Iris pigment epithelial cell (primary cell): ENCODE measurements around the gene JAM3.
"Not testable (repeated sequence)": the region's sequence is repeated elsewhere in the genome, so short reads cannot be mapped to it uniquely, and the experiment has no call there.

Source experiments
- DNase-seq: peaks from one replicate; pipeline ENCODE4 v3.0.0-alpha.2; 2011; ENCODE audit warnings: low read depth

JAM3 gene

DNA sequence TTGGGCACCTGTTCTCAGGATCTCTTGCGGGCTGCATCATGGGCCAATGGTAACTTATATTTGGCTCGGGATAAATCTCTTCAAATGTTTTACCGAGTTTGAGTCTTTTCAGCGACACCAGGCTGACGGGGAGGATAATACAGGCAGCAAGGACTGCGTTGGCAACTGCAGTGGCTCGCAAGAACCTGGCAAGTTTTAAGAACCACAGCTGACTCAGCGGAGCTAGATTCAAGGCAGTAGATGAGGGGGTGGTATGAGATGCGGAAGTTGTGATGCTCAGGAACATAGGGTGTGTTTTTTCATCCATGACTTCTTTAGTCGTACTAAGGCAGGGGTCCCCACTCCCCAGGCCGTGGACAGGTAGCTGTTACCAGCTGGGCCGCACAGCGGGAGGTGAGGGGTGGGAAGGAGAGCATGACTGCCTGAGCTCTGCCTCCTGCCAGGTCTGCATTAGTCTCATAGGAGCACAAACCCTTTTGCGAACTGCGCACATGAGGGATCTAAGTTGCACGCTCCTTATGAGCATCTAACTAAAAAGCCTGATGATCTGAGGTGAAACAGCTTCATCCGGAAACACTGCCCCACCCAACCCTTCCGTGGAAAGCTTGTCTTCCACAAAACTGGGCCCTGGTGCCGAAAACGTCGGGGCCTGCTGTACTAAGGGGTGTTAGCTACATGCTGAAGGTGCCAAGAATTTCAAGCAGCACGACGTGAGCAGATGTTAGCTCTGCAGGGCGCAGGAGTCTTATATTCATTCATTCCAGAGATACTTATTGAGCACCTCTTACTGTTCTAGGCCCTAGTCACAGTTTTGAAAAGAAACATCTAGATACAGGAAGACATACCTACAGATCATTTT lies 6.4 kb upstream of the JAM3 start:
- no peak for DNase-seq

DNA sequence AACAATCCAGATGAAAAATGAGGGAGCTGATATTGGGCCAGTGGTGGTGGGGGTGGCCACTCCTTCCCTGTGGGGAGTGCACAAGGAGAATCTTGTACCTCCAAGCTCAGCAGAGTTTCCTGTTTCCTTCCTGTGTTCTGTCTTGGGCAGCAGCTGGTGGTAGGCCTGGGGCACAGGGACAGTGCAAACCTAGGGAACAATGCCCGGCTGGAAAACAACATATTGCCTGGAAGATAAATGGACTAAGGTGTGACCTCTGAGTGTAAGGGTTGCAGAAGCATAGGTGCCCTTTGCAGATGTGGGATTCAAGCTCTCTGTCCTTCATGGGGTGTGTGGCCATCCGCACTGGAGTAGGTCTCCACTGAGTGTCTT lies 5.8 kb upstream of the JAM3 start:
- DNase-seq = no peak

- no peak for DNase-seq
Observed at GRCh38 chr11:134063991-134064747, 4.7 kb upstream of the JAM3 start.

DNA sequence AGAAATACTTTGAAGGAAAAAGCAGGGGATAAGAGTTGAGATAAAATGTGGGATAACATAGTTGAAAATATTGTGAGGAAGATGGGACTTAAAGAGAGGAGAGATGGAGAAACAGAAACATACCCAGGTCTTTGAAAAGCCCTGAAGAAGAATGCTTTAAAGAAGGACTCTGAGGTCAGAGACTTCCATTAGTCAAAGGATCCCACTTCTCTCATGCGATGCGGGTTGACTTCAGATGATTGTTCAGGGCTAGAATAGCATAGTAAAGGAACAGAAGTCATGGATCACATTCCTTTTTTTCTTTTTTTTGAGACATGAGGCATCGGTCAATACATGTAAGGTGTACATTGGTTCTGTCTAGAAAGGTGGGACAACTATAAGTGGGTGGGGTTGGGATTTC lies 3.5 kb upstream of the JAM3 start:
- DNase-seq = no peak

- DNase-seq = no peak
Observed at GRCh38 chr11:134066943-134067885, 1.7 kb upstream of the JAM3 start.

DNA sequence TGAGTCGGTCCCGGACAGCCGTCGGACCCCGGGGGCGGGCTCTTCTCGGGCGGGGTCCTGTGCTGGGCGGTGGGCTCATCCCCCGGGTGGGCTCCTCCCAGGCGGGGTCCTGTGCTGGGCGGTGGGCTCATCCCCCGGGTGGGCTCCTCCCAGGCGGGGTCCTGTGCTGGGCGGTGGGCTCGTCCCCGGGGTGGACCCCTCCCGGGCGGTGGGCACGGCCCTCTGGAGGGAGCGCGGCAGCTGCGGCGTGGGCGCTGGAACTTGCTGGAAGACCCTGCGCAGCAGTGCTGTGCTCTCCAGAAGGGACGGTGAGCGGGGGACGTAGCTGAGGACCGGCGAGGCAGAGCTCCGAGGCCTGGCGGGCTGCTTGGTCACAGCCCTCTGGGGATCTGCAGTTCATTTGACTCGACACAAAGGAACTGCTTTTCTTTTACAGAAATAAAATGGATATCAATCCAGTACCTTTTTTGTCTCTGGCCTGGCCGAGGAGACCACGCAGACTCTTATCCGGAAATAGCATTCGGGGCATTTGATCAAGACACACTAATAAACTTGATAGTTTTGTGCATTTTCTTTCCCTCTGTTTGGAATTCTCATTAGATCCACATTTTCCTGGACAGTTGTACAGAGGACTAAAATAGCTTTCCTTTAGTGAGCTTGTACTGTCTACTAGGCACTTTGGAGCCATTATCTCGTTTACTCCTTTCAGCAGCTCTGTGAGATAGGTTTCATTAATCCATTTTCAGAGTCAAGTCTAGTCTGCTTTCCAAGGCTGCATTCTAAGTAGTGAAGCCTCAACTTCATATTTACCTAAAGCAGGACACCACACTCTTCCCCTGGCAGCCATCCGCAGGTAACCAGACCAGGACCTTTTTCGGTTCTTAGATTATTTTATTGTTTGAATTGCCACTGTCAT lies 812 bp downstream of the JAM3 start:
- DNase-seq = peak; percentile 32

DNA sequence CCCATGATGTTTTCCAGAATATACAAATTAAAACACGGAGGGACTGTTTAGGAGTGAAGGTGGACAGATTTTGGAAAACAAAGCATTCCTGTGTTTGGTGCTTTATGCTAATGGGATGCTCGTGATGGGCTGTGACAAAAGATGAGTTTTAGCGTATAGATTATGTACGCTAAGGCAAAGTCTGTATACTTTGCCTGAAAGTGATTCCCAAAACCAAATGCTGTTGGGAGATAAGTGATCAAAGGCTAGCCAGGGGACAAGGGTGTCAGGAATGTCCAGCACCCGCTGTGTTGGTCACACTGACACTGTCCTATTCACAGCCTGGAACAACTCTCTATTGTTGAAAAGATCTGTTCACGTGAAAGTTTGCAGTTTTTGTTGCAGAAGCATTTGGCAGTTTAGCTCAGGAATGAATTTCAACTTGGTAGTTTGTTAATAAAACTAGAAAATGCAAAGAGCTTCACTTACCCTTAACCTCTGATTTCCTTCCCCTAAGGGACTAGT lies 1.5 kb downstream of the JAM3 start:
- no peak for DNase-seq

- no peak for DNase-seq
Observed at GRCh38 chr11:134071306-134071705, 2.4 kb downstream of the JAM3 start.

GRCh38 chr11:134071766-134072402 lies 3.0 kb downstream of the JAM3 start:
- DNase-seq = no peak

DNA sequence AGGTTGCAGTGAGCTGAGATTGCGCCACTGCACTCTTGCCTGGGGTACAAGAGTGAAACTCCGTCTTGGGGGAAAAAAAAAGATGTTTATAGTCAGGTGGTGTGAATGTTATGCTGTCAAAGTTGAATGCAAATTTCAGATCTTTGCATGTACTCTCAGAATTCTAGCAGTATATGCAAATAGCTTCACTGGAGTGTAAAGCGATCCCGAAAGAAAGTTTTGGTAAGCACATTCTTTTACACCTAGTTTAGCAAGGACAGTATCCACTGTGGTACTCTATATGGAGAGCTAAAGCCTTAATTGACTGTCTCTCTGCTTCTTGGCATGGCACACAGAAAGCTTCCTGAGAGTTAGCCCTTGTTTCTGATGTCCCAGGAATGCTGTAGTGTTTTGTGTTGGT lies 4.0 kb downstream of the JAM3 start:
- DNase-seq = no peak

DNA sequence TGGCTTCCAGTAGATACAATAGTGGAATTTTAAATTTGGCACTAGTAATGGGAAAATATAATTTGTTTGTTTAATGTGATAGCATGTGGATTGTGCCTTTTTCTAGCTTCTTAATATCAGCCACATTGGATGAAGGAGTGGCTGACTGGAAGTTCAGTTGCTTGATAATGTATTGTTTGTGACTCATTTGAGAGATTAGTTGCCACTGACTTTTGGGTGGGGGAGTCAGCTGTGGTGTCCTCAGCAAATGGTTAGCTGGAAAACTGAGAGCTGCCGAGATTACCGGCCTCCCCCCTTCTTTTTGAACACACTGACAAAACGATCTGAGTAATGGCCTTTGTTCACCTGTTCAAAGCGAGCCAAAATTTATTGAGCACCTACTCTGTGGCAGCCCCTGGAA lies 5.5 kb downstream of the JAM3 start:
- peak; percentile 44 for DNase-seq

DNA sequence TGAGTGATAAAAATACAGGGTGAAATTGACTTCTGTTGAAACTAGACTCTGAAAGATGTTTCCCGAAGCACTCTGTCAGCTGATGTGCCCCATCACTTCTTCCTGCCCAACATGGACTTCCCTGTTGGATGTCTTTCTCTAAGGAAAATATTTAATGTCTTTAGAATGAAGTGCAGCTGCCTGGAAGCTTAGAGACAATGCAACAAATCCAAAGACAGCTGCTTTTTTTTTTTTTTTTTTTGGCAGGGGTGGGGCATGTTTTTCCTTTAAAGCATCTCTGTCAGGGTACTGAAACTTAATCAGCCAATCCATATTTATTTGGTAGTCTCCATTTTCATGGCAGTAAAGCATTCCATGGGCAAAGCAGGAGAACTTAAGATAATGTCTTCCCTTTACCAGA lies 5.9 kb downstream of the JAM3 start:
- DNase-seq = no peak

GRCh38 chr11:134079317-134079716 lies 10.4 kb downstream of the JAM3 start:
- DNase-seq = no peak

DNA sequence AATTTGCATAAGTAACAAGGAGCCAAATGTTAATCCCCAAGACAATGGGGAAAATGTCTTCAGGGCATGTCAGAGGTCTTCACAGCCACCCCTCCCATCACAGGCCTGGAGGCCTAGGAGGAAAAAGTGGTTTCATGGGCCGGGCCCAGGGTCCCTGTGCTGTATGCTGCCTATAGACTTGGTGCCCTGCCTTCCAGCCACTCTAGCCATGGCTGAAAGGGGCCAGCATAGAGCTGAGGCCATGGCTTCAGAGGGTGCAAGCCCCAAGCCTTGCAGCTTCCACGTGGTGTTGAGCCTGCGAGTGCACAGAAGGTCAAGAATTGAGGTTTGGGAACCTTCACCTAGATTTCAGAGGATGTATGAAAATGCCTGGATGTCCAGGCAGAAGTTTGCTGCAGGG lies 12.4 kb downstream of the JAM3 start:
- DNase-seq = not testable (repeated sequence)

- no peak for DNase-seq
Observed at GRCh38 chr11:134082990-134083389, 14.1 kb downstream of the JAM3 start.

GRCh38 chr11:134086376-134086775 lies 17.5 kb downstream of the JAM3 start:
- DNase-seq = no peak

- not testable (repeated sequence) for DNase-seq
Observed at GRCh38 chr11:134092006-134092405, 23.1 kb downstream of the JAM3 start.

DNA sequence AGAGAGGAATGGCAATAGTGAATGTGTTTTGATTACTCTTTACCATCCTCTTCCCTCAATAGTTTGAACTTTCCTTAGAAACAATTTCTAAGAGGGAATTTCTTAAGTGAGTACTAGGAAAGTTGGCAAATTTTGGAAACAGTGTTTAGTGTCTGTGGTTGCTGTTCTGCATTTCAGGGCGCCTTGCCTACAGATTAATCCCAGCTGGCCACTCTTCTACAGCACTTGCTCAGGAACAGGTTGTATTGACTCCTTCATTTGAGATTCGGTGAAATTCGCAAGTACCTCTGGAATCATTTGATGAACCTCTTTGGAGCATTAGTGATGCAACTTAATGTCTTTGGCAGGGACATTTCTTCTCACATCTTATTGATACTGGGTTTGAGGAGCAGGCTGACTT lies 28.3 kb downstream of the JAM3 start:
- DNase-seq = no peak

DNA sequence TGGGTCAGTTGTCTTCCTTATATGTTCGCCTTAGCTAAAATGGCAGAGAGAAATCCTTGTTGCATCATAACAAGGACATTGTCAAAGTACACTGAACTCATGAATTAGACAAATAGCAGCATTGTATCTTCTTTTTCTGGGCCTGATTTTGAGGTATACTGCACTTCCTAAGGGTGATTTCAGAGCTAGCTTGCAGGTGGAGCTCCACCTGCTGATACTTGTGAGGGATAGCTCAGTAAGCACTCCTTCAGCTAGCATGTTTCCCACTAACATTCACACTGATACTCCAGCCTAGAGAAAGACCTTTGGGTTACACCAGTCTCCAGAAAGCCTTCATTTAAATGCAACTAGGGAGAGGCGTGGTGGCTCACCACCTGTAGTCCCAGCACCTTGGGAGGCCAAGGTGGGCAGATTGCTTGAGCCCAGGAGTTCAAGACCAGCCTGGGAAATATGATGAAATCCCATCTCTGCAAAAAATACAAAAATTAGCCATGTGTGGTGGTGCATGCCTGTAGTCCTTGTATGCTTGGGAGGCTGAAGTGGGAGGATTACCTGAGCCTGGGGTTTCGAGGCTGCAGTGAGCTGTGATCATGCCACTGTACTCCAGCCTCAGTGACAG lies 29.8 kb downstream of the JAM3 start:
- DNase-seq = no peak

- no peak for DNase-seq
Observed at GRCh38 chr11:134100171-134100570, 31.3 kb downstream of the JAM3 start.
